Glomerular visceral epithelial cell (primary cell): ENCODE results near the gene HOXB3.

Experiments used
- DNase-seq: peaks from one replicate; pipeline ENCODE4 v3.0.0-alpha.2; 2016; ENCODE audit errors: extremely low spot score

The HOXB3 gene

GRCh38 chr17:48589831-48590606, at the start of gene HOXB3:
HOXB3 (minus strand) TSS chr17:48590241; CDS start chr17:48552474, 37,767 bp downstream.
- no peak for DNase-seq

- DNase-seq = no peak
These were observed 49.1 kb upstream of the HOXB3 start for GRCh38 chr17:48639136-48639535.

- peak; percentile 72 for DNase-seq
These were observed 47.6 kb upstream of the HOXB3 start for GRCh38 chr17:48637323-48638260.

- DNase-seq = peak; percentile 59
These were observed 46.4 kb upstream of the HOXB3 start for GRCh38 chr17:48636177-48637018.

GRCh38 chr17:48634493-48635208, 44.6 kb upstream of the HOXB3 start:
- no peak for DNase-seq

DNA sequence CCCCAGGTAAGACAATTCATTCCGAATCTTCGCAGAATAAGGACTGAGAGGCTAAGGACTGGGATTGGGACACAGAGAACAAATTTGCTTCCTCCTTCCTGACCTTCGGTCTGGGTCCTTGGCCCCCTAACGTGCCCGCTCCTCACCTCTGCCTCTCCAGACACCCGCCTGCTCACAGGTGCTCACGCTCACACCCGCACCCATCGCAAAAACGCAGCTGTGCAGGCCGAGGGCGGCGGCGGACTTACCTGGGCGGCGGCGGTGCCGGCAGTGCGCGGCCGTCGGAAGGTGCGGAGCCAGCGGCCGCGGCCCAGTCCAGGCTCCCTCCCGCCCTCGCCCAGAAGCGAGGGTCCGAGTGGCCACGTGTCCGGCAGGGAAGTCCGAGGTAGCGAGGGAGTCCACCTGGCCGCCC, 43.2 kb upstream of the HOXB3 start:
- DNase-seq = no peak

DNA sequence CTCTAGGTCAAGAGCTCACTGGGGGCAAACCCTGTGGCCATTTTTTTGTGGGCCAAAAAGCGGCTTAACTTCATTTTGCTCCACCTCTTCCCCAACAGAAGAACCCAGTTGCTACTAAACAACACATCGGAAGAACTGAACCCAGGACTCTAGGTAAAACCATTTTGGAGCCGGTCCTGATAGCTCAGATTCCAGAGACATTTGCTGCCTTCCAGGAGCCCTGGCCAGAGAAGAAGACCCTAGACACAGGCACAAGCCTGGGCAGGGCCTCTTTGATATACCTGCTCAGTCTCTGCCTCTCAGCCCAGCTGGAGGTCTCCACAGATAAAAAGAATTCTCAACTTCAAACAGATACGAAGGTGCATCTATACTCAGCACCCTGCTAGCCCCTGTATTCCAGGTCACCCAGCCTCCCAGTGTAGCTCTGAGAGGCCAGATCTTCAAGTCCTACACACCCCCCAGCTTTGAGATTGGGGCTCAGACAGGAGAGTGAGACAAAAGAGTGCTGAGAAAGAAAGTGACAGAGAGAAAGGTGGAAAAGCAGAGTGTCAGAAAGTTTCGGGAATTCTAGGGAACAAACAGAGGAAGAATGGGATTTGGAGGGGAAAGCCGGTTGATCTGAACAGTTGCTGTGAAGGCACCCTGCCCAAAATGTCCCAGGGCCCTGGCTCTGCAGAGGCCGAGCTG, 42.7 kb upstream of the HOXB3 start:
- no peak for DNase-seq

- no peak for DNase-seq
These were observed 41.9 kb upstream of the HOXB3 start for GRCh38 chr17:48631693-48632578.

GRCh38 chr17:48630925-48631692, 41.1 kb upstream of the HOXB3 start:
- no peak for DNase-seq

DNA sequence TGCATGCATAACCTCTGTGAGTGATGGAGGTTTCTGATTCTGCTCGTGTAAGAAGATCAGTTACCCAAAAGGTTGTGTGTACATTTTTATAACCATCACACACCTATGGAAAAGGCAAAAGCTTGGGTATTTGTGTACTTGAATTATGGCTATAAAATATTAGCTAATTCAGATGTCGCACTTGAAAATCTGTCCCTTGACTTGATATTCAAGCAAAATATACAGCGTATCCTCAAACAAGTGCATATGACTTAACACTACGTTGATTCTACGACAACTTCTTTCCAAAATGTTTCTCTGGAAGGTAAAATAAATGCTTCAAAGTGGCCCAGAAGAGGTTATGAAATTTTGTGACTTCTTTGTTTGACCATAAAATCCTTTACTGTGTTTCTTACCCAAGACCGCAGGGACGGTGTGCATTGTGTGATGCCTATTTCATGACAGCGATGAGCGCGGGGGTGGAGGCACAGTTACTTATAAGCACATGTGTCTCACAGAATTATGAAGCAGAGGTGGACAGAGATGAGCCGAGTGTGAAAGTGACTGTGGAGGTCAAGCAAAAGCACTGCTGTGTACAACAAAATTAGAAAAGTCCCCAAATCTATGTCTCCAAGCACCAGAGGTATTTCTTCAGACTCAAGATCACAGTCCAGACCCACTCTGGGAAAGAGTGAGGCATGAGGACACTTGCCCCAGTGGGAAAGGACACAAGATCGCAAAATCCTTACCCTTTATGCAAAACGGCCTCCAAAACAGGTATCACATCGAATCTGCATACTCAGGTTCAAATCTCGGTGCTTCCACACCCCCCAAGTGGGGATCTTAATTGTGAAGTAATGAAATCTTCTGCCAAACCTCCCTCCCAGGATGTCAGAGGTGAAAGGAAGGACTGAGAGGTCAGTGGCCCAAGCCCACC, 40.2 kb upstream of the HOXB3 start:
- DNase-seq = no peak

GRCh38 chr17:48629411-48629759, 39.3 kb upstream of the HOXB3 start:
- no peak for DNase-seq

- no peak for DNase-seq
These were observed 38.8 kb upstream of the HOXB3 start for GRCh38 chr17:48628649-48629410.

DNA sequence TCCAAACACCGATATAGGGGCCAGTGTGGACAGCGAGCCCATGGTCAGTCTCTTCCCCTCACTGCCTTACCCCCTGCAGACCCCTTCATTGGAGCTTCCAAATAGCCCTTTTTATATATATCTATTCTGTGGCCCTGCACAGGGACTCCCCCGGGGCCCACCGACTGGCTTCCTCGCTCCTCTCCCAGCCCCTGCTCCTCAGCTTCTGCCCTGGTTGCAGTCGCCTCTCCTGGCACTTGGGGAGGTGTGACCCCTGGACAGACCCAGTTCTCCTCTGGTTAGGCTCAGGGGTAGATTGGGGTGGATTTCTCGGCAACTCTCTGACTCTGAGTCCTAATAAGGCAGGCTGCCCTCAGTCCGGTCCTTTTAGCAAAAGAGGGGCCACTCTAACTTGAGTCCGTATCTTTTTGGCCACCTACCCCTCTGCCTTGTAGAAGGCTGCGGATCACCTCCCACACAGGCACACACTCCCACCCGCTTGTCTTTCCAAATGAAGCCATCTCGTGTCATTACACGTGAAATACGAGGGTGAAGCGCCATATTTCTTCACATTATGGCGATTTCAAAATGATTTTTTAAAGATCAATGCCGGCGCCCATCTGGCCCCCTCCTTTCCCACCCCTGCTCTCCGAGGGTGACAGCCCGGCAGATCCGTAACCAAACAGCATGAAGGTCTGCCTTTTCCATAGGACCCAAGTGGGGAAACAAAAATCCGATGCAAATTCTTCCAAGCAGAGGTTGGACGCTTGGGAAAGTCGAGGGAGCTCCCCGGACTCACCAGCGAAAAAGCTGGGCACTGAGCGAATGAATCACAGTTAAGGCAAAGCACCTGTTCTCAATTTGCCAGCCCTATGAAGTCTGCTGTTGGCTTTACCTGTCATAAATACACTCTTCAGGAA, 37.8 kb upstream of the HOXB3 start:
- no peak for DNase-seq

GRCh38 chr17:48627118-48627597, 37.1 kb upstream of the HOXB3 start:
- DNase-seq = no peak

DNA sequence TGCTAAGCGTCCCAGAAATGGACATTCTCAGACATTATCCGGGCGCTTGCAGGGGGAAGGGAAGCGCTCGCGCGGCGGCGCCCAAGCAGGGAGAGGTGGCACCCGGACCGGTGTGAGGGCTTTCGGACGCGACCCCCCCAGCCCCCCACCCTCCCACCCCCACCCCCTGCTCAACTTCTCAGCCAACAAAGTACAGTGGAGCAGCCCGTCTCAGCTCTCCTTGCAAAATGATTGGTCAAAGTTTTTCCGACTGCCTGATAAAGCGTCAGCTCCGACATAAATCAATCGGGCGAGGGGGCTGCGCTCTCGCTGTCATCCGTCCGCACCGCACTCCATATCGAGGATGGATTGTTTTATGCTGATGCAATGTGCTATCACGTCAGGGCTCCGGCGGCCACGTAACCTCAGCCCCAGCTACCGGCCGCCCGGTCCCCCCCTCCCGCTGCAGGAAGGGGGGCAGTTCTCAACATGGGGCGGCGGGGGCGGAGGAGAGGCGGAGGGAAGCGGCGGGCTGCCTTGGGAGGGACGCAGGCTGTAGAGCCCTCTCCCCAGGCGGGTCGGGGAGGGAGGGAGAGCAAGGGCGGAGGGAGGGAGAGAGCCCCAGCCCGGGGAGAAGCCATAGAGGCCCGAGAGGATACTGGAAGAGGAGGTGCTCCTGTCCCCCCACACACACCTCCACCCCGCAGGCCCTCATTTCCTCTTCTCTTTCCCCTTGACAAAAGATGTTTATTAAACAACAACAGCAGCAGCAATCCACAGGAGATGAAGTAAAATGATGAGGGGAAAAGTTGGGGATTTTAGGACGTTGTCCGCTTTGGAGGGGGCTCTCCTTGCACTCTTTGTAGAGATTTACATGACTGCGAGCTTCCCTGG, 36.4 kb upstream of the HOXB3 start, which contains the start of gene HOXB9:
Gene HOXB9 (minus strand): TSS at position 114 of the 873 bp plus-strand sequence. CDS start 89 bp downstream, at position 25.
- DNase-seq = peak; percentile 96
